GM12875 (cell line): ENCODE results near the gene ZBTB14.

Experiments used
- H3K4me3 ChIP-seq: one replicate; pipeline ENCODE4 v1.5.1; 2011; ENCODE audit warnings: low read depth, low read length, control low read depth
- TF ChIP-seq, protein P1 (sequence below): IDR thresholded peaks from 2 replicates; pipeline ENCODE4 v1.5.1; 2011; ENCODE audit warnings: low read depth, mild to moderate bottlenecking, control low read depth, inconsistent platforms, low read length, moderate library complexity, borderline replicate concordance; ENCODE audit not compliant: insufficient read depth

The ZBTB14 gene

DNA sequence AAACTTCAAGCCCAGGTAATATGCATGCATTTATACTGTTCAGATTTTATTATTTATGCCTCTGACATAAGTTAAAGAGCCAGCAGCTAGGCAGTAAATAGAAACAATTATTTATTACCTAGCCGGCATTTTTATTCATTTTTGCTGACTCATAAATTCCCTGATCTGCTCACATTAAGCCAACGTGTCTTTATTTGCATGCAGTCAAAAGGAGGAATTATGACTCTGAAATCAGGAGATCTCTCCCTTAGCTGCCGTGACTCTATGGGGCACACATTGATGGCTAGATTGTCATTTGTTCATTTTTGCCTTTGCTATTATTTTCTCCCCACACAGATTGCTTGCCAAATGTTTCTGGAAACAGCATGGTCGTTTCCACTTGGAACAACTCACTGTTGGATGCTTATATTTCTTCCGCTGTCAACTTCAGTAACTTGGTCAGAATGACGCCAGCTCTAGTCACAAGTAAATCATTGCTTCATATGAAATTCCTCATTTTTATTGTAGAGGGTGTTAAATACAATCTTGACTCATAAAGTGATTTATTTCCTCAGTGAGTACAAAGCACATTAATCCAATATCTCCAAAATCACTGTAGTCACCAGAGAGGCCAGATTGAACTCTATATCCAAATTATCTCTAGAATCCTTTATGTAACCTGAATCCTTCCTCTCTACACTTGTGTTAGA is 15.9 kb upstream of the ZBTB14 start:
- H3K4me3 ChIP-seq = no peak overlapping the region
- TF ChIP-seq, protein P1, sequence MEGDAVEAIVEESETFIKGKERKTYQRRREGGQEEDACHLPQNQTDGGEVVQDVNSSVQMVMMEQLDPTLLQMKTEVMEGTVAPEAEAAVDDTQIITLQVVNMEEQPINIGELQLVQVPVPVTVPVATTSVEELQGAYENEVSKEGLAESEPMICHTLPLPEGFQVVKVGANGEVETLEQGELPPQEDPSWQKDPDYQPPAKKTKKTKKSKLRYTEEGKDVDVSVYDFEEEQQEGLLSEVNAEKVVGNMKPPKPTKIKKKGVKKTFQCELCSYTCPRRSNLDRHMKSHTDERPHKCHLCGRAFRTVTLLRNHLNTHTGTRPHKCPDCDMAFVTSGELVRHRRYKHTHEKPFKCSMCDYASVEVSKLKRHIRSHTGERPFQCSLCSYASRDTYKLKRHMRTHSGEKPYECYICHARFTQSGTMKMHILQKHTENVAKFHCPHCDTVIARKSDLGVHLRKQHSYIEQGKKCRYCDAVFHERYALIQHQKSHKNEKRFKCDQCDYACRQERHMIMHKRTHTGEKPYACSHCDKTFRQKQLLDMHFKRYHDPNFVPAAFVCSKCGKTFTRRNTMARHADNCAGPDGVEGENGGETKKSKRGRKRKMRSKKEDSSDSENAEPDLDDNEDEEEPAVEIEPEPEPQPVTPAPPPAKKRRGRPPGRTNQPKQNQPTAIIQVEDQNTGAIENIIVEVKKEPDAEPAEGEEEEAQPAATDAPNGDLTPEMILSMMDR = no peak

DNA sequence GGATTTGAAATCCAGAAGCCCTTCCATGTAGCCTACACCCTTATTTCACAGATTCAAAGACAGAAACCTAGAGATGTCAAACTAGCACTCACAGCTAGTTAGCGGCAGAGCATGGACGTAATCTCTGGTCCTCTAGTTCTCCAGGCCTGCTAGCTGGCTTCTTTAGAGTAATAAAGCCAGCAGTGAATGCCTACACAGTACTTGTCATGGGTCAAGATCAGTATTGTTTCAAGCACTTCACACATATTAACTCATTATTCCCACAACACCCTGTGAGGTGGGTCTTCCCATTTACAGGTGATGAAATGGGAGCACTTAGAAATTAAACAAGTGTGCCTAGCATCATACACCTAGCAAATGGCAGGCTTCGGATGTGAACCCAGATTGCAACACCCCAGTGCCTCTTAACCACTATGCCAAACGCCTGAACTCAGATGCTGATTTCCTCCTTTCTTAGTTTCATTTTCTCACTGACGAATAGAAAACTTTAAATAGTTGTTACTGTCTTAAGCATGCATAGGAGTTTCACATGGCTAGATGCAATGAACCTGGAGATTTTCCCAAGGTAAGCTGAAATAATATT is 14.5 kb upstream of the ZBTB14 start:
- TF ChIP-seq, protein P1 = no peak

DNA sequence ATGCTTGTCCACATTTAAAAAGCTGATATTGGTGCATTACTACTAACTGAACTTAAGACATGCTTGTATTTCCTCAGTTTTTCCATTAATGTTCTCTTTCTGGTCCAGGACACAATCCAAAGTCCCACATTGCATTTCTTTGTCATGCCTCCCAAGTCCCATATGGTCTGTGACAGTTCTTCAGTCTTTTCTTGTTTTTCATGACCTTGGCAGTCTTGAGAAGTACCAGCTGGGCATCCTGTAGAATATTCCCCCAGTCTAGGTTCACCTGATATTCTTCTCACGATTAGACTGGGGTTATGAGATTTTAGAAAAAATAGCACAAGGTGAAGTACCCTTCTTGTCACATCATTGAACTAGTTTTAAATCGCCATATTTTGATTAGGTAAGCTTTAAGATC is 10.3 kb upstream of the ZBTB14 start:
- no peak overlapping the region for H3K4me3 ChIP-seq
- TF ChIP-seq, protein P1 = no peak

More for the DNA sequence above, 14.5 kb upstream of the ZBTB14 start:
- H3K4me3 ChIP-seq = no peak overlapping the region

DNA sequence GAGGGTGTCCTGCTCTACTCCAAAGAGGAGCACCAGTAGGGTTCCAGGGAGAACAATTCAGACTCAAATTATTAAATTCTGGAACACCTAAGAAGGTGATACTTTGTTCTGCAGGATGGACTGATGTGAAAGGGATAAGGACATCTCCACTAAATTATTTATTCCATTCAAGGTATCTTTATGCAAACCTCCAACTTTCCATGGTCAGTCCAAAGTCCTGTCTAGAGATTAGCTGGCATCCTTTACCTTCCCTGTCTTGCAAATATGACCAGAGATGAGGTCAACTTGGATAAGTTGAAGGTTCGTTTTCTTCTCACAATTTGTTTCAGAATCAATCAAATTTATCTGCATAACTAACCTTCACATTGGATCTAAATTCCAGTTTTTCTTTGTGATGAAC is 8.7 kb upstream of the ZBTB14 start:
- TF ChIP-seq, protein P1 = no peak
- H3K4me3 ChIP-seq = no peak overlapping the region

DNA sequence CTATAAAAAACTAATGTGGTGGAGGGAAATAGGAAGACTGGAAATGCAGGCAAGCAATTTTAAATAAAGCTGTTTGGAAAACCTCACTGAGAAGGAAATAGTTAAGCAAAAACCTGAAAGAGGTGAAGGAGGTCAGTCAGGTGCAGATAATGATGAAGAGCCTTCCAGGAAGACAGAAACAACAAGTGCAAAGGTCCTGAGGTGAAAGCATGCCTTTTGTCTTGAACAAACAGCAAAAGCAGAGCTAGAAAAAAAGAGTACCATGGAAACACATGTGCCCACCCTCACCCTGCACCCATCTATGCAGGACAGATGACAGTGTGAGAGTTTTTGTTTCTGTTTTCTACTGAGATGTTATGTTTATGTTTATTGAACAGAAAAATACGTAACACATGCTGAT is 8.1 kb upstream of the ZBTB14 start:
- no peak overlapping the region for H3K4me3 ChIP-seq
- TF ChIP-seq, protein P1 = no peak

DNA sequence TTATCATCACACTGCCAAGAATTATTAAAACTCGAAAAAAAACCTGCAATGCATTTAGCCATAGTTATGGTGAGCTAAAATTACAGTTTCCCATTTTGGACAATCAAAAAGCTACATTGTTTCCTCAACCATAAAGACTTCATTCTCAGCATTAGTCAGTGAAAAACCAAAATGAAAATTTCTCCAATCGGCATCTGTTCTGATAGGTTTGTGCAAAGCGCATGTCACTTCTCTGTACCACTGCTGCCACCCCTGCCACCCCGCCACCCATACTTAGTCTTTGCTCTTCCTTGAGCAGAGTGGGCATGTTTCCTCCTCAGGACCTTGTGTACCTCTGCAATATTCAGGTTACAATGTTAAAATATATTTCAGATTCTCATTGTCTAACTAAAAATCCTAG is 7.1 kb upstream of the ZBTB14 start:
- no peak overlapping the region for H3K4me3 ChIP-seq

DNA sequence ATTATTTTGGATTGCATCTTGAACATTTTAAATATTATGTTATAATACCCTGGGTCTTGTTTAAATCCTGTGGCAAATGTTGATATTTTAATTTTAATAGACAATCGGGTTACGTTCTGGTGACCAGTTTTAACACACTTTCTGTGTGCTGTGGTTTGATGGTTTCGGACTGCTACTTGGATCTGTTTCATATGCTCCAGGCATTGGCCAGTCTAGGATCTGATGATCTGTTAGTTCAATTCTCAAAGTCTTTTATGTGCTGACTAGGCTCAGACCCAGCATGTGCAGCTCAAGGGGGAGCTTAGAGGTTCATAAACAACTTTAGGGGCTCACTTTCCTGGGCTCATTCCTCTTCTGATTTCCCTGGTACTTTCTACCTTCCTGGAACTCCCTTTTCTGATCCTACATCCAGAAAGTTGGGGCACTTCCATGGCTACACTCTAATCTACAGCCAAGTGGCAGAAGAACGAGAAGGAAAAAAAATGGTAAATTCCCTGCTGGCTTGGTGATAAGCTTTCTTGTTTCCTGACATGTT is 5.0 kb upstream of the ZBTB14 start:
- H3K4me3 ChIP-seq = no peak overlapping the region
- TF ChIP-seq, protein P1 = no peak

More for the DNA sequence above, 7.1 kb upstream of the ZBTB14 start:
- TF ChIP-seq, protein P1 = no peak
